Activated CD4-positive, CD25-positive, alpha-beta regulatory T cell treated with anti-CD3 and anti-CD28 coated beads, Interleukin-2, amount 50 U/mL, for 16 hours (primary cell): Measurements from ENCODE around the gene KCNQ1OT1.

Source experiments
- DNase-seq: peaks from one replicate; pipeline ENCODE4 v3.0.0-alpha.2; 2020; ENCODE audit warnings: low read depth, low spot score

KCNQ1OT1 gene

DNA sequence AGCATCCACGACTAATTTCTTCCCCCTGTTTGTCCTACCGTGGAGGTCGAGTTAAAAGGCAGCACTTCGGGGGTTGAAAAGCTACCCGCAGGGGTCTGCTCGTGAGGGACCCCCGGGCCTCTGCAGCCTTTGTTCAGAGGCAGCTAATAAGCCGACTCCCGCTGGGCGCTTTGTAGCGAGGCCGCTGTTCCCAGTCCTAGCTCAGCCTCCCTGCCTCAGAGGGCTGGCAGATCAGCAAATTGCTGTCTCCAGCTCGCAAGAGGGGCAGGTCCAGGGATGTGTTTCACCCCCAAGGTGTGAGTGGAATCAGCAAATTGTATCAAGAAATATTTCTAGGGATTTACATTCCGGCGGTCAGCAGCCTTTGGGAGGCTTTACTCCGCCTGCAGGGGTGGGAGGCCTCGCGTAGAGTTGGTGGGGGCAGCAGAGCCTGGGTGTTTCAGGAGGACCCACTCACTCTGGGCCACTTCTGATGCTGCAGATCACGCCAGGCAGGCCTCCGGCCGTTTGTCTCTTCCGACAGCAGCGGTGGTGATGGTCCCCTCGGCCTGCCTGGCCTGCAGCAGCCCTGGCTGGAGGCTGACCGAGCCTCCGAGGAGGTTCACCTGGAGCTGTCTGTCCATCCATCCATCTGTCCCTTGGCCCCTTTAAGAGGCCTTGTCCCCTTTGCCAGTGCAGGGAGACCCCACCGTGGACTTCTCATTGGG is 21.6 kb upstream of the KCNQ1OT1 start:
- no peak for DNase-seq

DNA sequence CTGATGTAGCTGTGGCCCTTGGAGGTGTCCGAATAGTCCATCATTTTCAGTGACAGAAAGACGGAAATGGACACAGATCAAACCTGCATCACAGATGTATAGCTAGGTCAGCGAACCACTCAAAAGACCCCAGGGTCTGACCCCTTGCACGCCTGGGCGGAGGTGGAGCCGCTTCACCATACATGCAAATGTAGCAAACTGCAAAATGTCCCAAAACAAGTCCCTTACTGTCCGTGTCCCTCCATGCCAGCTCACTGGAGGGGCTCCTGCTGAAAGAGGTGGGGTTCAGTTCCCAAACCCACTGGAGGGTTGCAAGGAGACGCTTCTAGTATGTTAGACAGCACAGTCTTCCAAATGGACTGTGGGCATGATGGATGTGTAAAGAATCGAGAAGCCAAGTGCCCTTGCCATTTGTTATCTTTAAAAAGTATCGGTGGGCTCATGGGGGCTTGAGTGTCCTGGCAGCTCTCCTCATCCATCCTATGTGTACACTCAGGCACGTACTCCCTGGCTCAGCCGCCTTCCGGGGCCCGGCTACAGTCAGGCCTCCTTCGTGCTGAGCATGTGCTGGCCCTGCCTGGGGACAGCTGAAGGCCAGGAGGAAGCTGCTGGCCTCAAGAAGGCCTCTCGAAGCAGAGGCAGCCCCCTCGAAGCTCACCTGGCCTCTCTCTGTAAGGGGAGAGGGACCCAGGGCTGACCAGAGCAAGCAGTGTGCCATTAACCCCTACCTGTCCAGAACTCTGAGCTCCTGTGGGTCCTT is 20.2 kb upstream of the KCNQ1OT1 start:
- no peak for DNase-seq

GRCh38 chr11:2718817-2719438 is 19.1 kb upstream of the KCNQ1OT1 start:
- no peak for DNase-seq

- DNase-seq = no peak
These were observed 17.9 kb upstream of the KCNQ1OT1 start for GRCh38 chr11:2717561-2718325.

DNA sequence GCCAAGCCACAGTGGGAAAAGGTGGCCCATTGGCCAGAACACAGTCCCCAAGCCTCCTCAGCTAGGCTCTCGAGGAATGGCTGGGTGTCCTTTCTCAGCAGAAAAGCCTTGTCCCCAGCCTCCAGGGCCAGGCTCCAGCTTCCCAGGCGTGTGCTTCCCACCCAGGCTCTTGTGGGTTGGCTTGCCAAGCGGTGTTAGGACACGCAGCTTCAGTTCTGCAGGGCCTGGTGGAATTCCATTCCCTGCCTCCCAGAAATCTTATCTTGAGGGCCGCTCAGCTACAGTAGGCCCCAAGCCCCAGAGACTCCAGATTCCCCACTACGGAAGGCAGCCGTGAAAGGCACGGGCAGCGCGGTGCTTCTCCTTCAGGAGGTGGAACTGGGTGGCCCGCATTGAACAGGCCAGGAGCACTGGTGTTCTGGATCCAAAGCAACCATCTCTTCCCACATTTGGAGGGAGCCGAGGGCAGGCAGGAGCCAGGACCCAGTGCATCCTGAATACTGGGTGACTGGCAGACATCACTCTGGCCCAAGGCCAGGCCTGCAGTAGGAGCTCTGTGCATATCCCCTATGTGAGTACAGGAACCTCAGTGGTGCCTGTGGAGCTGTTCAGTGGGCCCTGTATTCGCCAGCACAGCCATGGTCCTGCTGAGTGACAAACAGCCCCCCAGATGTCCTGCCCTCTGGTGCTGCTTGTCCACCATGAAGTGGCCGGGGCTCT is 16.7 kb upstream of the KCNQ1OT1 start:
- DNase-seq = no peak

- no peak for DNase-seq
These were observed 16.0 kb upstream of the KCNQ1OT1 start for GRCh38 chr11:2715716-2716350.

DNA sequence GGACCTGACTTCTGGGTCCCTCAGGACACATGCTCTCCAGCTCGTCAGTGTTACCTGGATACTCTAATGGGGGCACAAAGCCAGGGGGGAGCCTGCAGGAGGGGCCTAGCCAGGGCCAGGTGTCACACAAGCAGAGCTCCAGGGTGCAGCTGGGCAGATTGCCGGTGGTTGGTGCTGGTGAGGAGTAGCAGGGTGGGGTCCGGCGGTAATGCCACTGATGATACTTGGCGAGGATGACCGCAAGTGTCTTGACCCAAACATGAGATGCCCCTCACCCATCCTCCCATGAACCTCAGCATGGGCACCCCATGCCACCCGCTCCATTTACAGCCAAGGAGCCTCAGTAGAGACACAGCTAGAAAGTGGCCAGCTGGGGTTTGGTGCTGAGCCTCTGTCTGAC is 15.1 kb upstream of the KCNQ1OT1 start:
- no peak for DNase-seq

GRCh38 chr11:2714463-2714800 is 14.6 kb upstream of the KCNQ1OT1 start:
- DNase-seq = no peak

DNA sequence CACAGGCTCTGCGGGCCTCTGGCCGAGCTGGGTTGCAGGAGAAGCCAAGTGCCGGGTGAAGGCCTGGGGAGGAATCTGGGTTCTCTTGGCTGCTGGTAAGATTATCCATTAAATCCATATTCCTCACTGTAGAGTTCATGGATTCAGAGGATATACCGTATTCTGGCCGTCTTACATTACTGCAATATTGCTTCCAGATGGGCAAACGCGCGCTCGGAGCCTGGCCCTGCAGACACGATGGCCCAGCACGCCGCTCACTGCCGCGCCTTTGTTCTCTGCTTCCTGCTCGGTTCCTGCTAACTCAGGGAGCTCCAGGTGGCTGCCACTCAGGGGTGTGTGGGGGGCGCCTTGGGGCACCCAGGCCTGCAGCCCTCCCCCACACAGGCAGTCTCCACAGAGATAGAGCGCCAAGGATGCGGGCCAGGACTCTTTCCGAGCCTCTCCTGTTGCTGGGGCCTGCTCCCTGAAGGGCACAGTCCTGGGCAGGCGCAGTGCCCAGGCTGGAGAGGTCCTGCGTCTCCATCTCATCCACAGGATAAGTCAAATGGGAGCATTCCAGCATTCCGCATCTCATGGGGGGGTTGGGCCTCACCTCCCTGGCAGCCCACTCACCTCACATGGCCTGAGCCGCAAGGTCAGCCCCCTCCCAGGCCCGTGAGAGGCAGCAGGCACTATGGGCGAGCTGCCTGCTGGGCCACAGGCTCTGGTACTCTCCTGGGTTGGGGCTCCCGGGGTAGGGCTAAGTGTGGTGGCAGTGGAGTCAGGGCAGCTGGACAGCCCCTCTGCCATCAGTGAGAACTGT is 14.1 kb upstream of the KCNQ1OT1 start:
- DNase-seq = no peak

DNA sequence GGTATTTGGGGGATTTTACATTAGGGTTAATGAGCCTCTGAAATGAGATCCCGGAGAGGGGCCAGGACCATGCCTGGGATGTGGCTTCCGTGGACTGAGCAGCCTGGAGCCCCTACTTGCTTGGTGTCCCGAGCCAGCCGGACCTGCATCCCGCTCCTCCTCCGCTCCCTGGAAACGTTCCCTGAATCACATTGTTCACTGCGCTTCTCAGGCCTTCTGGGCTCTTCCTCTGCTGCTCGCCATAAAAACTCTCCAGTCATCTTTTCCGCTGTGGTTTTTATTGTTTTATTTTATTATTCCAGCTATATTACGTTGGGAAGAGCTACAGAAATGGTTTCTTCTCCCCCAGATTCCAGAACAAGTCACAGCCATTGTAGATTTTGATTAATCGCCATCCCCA is 13.3 kb upstream of the KCNQ1OT1 start:
- no peak for DNase-seq

GRCh38 chr11:2711161-2711560 is 11.4 kb upstream of the KCNQ1OT1 start:
- no peak for DNase-seq

GRCh38 chr11:2709429-2709828 is 9.6 kb upstream of the KCNQ1OT1 start:
- no peak for DNase-seq

- DNase-seq = no peak
These were observed 9.0 kb upstream of the KCNQ1OT1 start for GRCh38 chr11:2708757-2709281.

DNA sequence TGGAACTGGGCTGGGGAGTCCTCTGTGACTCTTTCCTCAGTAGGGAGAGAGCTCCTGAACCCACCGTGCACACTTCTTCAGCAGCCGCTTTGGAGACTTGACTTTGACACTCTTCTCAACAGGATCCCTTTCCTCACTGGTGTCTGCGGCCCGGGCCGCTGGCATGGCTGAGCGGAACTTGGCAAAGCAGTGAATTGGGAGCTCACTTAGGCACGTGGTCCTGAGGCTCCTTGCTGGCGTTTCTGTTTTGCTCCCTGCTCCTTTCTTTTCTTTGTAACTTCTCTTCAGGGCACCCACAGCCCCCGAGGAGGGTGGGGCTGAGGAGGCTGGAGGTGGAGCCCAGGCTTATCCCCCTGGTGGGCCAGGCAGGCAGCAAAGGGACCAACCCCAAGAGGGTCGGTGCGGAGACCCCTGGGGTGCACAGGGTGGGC is 8.4 kb upstream of the KCNQ1OT1 start:
- DNase-seq = no peak

- DNase-seq = no peak
These were observed 7.9 kb upstream of the KCNQ1OT1 start for GRCh38 chr11:2707736-2708135.

DNA sequence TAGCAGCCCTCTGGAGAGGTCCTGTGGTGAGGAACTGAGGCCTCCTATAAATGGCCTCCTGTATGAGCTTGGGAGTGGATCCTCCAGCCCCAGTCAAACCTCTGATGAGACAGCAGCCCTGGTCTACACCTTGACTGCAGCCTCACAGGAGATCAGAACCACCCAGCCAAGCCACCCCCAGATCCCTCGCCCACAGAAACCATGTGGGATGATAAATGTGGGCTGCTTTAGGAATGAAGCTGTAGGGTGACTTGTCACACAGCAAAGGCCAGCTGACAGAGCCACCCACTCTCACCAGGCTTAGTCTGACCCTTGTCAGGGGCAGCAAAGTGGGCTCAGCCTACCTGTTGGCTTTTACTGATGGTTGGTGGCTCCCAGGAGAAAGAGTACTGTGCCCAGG is 6.5 kb upstream of the KCNQ1OT1 start:
- DNase-seq = no peak

- no peak for DNase-seq
These were observed 5.3 kb upstream of the KCNQ1OT1 start for GRCh38 chr11:2704896-2705606.

DNA sequence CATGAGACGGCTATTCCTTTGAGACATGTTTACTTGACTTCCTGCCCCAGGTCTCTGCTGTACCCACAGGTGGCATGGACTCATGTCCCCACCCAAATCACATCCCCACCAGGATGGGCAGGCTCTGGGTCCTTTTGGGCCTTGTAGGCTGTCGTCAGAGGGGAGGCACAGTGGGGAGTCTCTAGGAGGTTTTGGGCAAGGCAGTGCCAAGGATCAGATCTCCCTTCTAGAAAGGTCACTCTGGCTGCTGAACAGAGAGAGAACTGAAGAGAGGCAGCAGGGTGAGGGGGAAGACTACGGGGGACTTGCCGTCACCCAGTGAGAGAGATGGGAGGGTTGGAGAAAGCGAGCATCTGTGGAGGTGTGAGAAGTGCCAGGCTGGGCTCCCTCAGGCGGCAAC is 4.6 kb upstream of the KCNQ1OT1 start:
- DNase-seq = no peak
